Omental fat pad (tissue), 4 donors: ENCODE results near the gene PRCP. TPM values are rescaled to one million over a fixed set of nuclear protein-coding genes. Genes with fewer than 3 reads are reported as not detected.

ENCODE experiments used
- ATAC-seq: fragments of 150-250 bp; one replicate; pipeline ENCODE4 v1.9.1; 2016; ENCODE audit warnings: mild to moderate bottlenecking, moderate library complexity; ENCODE audit not compliant: low FRiP score
- DNase-seq: peaks from one replicate; pipeline ENCODE4 v3.0.0-alpha.2; 2019; ENCODE audit warnings: low spot score
- total RNA-seq, 4 donors: library from RNA; depleted of rRNA; stranded (reverse); fragments of >200 nt; gene quantifications; one replicate each; pipeline ENCODE4 v1.1.0, GENCODE V29; 2016
- TF ChIP-seq, protein P1 (sequence below), 3 donors: fragments of 450-650 bp; IDR thresholded peaks; one replicate each; pipeline ENCODE4 v1.5.1; 2016 to 2017; ENCODE audit warnings: antibody characterized with exemption in 3 of 3, mild to moderate bottlenecking in 3 of 3, moderate library complexity in 2 of 3

PRCP gene
- total RNA-seq, 4 donors from 2014 or later = 59.6 to 82.4 (median 68.8) TPM

DNA sequence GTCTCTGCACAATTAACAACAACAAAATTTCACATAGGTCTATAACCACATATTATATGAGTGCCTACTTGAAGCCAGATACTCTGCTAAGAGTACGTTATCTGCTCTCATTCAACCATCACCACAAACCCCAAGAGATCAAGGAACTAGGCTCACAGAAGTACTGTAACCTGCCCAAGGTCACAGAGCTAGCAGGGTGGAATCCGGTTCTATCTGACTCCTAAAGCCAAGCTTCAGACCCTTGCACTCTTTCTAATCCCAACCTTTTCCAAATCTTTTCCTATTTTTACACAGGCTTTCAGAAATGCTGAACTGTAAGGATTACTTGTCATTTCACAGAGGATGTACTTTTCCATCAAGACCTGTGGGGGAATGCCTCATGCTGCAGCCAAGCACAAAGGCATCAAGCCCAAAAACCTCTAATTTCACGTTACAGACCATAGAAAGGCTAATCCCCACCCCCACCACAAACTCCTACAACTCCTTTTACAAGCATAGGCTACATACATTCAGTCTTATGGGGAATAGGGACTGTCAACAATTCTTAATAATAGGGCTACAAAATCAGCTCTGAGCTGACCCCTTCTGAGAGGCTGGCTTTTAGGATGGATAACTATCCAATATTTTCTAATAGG lies 927 bp downstream of the PRCP start:
- TF ChIP-seq, protein P1, sequence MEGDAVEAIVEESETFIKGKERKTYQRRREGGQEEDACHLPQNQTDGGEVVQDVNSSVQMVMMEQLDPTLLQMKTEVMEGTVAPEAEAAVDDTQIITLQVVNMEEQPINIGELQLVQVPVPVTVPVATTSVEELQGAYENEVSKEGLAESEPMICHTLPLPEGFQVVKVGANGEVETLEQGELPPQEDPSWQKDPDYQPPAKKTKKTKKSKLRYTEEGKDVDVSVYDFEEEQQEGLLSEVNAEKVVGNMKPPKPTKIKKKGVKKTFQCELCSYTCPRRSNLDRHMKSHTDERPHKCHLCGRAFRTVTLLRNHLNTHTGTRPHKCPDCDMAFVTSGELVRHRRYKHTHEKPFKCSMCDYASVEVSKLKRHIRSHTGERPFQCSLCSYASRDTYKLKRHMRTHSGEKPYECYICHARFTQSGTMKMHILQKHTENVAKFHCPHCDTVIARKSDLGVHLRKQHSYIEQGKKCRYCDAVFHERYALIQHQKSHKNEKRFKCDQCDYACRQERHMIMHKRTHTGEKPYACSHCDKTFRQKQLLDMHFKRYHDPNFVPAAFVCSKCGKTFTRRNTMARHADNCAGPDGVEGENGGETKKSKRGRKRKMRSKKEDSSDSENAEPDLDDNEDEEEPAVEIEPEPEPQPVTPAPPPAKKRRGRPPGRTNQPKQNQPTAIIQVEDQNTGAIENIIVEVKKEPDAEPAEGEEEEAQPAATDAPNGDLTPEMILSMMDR (IDR thresholded peaks at IDR 0.05) = no peak
- ATAC-seq = no peak
- DNase-seq = no peak

DNA sequence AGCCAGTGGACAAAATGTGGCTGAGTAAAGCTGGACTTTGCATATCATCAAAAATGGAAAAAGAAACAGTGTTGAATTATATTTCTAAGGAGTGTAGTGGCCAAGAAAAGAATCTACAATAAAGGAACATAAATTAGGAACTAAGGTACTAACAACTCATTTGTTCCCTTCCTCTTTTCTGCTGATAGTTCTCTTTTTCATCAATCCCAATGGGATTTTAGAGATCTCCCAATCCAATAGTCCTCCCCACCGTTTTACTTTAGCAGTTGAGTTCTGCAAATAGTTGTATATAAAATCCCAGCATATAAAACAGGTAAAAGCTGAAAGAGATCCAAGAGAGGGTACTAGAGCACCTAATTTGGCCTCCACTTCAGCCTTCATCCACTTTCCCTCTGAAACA lies 2.0 kb downstream of the PRCP start:
- no peak for DNase-seq
- no peak for ATAC-seq
- TF ChIP-seq, protein P1 (IDR thresholded peaks at IDR 0.05) = no peak

DNA sequence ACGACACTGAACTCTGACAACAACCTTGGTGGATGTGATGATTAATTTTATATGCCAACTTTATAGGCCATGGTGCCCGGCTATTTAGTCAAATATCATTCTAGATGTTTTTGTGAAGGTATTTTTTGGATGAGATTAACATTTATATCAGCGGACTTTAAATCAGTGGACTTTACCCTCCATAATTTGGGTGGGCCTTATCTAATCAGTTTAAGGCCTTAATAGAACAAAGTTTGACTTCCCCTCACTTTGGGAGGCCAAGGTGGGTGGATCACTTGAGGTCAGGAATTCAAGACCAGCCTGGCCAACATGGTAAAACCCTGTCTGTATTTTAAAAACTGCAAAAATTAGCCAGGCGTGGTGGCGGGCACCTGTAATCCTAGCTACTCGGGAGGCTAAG lies 4.0 kb downstream of the PRCP start:
- TF ChIP-seq, protein P1 (IDR thresholded peaks at IDR 0.05) = no peak

DNA sequence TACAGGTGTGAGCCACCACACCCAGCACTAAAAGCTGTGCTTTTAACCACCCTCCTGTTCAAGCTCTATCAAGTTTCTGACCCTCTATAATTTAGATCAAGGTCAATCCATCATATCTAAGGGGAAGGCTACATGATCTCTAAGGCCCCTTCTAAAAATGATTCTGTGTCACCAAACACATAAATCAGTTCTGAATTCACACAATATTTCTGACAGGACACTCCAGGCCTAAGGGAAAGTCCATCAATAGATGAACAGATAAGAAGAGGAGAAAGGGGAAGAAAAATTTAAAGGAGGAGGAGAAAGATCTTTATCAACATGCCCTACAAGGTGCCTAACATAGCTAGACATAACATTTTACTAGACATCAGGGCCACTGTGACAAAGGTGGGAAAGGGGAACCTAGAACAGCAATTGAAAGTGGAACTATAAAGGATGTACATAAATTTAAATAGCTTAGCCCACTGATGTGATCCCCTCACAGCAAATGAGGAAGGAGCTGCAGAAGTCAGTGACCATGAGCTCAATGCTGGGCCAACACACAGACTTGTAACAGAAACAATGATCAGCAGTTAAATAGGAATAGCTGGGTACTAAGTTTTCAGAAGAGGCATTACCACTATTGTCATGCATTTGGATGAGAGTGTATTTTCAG lies 4.7 kb downstream of the PRCP start:
- TF ChIP-seq, protein P1 (IDR thresholded peaks at IDR 0.05) = no peak
- ATAC-seq (no peak), DNase-seq (no peak)

More for the DNA sequence above, 4.0 kb downstream of the PRCP start:
- no peak for ATAC-seq
- no peak for DNase-seq

DNA sequence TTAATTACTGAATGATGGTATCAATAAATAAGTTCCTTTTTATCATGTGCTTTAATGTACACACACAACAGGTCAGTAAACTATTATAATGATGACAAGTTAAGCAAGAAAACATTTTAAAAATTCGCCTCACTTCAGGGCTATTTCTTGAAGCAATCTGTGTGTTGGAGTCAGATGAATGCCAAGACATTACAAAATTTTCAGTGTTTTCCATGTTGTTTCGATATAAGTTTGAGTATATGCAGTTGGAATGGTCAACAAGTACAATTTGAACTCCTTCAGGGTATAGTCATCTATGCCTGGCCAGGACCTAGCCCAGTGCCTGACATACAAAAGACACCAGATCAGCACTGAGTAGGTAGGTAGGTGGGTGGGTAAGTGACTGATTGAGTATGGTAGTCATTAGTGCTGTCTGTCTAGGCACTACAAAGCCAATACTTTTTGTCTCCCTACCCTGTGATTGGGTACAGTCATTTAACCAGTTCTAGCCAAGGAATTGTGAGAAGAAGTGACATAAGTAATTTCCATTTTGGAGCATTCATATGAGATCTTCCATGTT lies 7.5 kb downstream of the PRCP start:
- ATAC-seq (no peak), DNase-seq (no peak)
- TF ChIP-seq, protein P1 (IDR thresholded peaks at IDR 0.05) = no peak

DNA sequence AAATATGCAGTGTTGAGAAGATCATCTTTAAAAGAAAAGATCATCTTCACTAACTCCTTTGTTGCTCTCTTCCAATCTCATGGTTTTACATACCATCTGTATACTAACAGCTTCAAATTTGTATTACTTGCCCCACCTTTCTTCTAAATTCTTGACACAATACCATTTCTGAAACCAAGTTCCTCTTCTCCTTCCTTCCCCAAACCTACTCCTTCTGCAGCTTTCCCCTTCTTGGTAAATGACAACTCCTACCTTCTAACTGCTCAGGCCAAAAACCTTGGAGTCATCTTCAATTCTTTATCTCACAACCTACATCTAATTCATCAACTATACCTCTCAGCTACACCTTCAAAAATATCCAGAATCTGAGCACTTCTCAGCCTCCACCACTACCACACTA lies 9.3 kb downstream of the PRCP start:
- TF ChIP-seq, protein P1 (IDR thresholded peaks at IDR 0.05) = no peak
- no peak for DNase-seq
- no peak for ATAC-seq

DNA sequence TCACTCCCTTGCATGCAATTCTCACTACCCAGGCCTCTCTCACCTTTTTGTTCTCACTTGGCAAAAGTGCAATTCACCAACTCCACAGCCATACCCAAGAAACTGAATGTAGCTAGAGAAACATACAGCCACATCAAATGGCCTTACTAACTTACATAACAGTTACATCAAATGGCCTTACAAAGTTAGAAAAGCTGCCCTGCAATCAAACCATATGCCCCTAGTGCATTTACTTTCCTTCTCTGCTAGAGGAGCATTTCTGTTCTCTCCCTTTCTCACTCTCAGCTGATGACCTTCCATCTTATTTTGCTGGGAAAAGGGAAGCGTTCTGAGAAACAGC lies 10.3 kb downstream of the PRCP start:
- DNase-seq (no peak), ATAC-seq (no peak)
- TF ChIP-seq, protein P1 (IDR thresholded peaks at IDR 0.05) = no peak
